Measurements from ENCODE around the gene SLC25A46.
"Not testable (repeated sequence)": the region's sequence is repeated elsewhere in the genome, so short reads cannot be mapped to it uniquely, and the experiment has no call there.

The SLC25A46 gene

GRCh38 chr5:110718311-110718710 lies 20.5 kb upstream of the SLC25A46 start:
- TF ChIP-seq CTCF (conservative IDR thresholded peaks at IDR 0.05; ENCODE audit: low read depth, low read length), result no peak

GRCh38 chr5:110726249-110727024 lies 12.4 kb upstream of the SLC25A46 start, which contains the start of gene TMEM232:
TMEM232 (minus strand) TSS chr5:110726671; CDS start chr5:110667352, 59,319 bp downstream.
- Histone ChIP-seq H2AFZ (ENCODE audit: low read depth) (no peak within 1 kb of the TSS), H3K4me3 (IDR thresholded peaks at IDR 0.05; ENCODE audit: insufficient read depth, low read depth, low read length) (no peak within 1 kb of the TSS), H4K20me1 (ENCODE audit: insufficient read depth) (no peaks in the 10 kb centered on the region), H3K4me1 (ENCODE audit: low read depth, poor library complexity, severe bottlenecking) (no peaks in the 10 kb centered on the region), H3K79me2 (ENCODE audit: insufficient read depth, low read depth) (no peaks in the 10 kb centered on the region), H3K27ac (no peak within 1 kb of the TSS), H3K9ac (no peak within 1 kb of the TSS), H3K36me3 (ENCODE audit: insufficient read depth) (no peaks in the 10 kb centered on the region), H3K27me3 (ENCODE audit: insufficient read depth, low read depth) (no peaks in the 10 kb centered on the region), H3K4me2 (no peak within 1 kb of the TSS)
- no peak for TF ChIP-seq CTCF (conservative IDR thresholded peaks at IDR 0.05; ENCODE audit: low read depth, low read length)

More at GRCh38 chr5:110718311-110718710, 20.5 kb upstream of the SLC25A46 start:
- Histone ChIP-seq H3K27ac (no peak overlapping the region), H3K4me1 (ENCODE audit: low read depth, poor library complexity, severe bottlenecking) (peaks cover 16% of the 10 kb centered on the region), H3K79me2 (ENCODE audit: insufficient read depth, low read depth) (no peaks in the 10 kb centered on the region), H3K4me3 (IDR thresholded peaks at IDR 0.05; ENCODE audit: insufficient read depth, low read depth, low read length) (no peak overlapping the region), H4K20me1 (ENCODE audit: insufficient read depth) (no peaks in the 10 kb centered on the region), H2AFZ (ENCODE audit: low read depth) (no peak overlapping the region), H3K27me3 (ENCODE audit: insufficient read depth, low read depth) (no peaks in the 10 kb centered on the region), H3K9ac (no peak overlapping the region), H3K4me2 (no peak overlapping the region), H3K36me3 (ENCODE audit: insufficient read depth) (no peaks in the 10 kb centered on the region)

GRCh38 chr5:110727025-110727314 lies 11.8 kb upstream of the SLC25A46 start:
- Histone ChIP-seq H3K4me1 (ENCODE audit: low read depth, poor library complexity, severe bottlenecking) (no peaks in the 10 kb centered on the region), H3K4me2 (no peak overlapping the region), H2AFZ (ENCODE audit: low read depth) (no peak overlapping the region), H4K20me1 (ENCODE audit: insufficient read depth) (no peaks in the 10 kb centered on the region), H3K27me3 (ENCODE audit: insufficient read depth, low read depth) (no peaks in the 10 kb centered on the region), H3K4me3 (IDR thresholded peaks at IDR 0.05; ENCODE audit: insufficient read depth, low read depth, low read length) (no peak overlapping the region), H3K27ac (no peak overlapping the region), H3K36me3 (ENCODE audit: insufficient read depth) (no peaks in the 10 kb centered on the region), H3K9ac (no peak overlapping the region), H3K79me2 (ENCODE audit: insufficient read depth, low read depth) (no peaks in the 10 kb centered on the region)
- no peak for TF ChIP-seq CTCF (conservative IDR thresholded peaks at IDR 0.05; ENCODE audit: low read depth, low read length)

GRCh38 chr5:110731499-110731898 lies 7.3 kb upstream of the SLC25A46 start:
- not testable (repeated sequence) for H2AFZ ChIP-seq (ENCODE audit: low read depth); H3K36me3 ChIP-seq (ENCODE audit: insufficient read depth); H4K20me1 ChIP-seq (ENCODE audit: insufficient read depth); H3K79me2 ChIP-seq (ENCODE audit: insufficient read depth, low read depth); H3K27ac ChIP-seq; H3K4me3 ChIP-seq (IDR thresholded peaks at IDR 0.05; ENCODE audit: insufficient read depth, low read depth, low read length); H3K27me3 ChIP-seq (ENCODE audit: insufficient read depth, low read depth); H3K9ac ChIP-seq; H3K4me2 ChIP-seq
- H3K4me1 ChIP-seq (ENCODE audit: low read depth, poor library complexity, severe bottlenecking), result peaks cover 14% of the 10 kb centered on the region

- Histone ChIP-seq H3K9ac (no peak overlapping the region), H3K79me2 (ENCODE audit: insufficient read depth, low read depth) (no peaks in the 10 kb centered on the region; the same call in 1 of the 2 replicates), H3K27ac (no peak overlapping the region), H3K4me1 (ENCODE audit: low read depth, poor library complexity, severe bottlenecking) (peaks cover 14% of the 10 kb centered on the region), H4K20me1 (ENCODE audit: insufficient read depth) (no peaks in the 10 kb centered on the region), H3K4me2 (no peak overlapping the region), H2AFZ (ENCODE audit: low read depth) (no peak overlapping the region), H3K36me3 (ENCODE audit: insufficient read depth) (no peaks in the 10 kb centered on the region), H3K4me3 (IDR thresholded peaks at IDR 0.05; ENCODE audit: insufficient read depth, low read depth, low read length) (no peak overlapping the region), H3K27me3 (ENCODE audit: insufficient read depth, low read depth) (no peaks in the 10 kb centered on the region)
- TF ChIP-seq CTCF (conservative IDR thresholded peaks at IDR 0.05; ENCODE audit: low read depth, low read length), result no peak
Measured at GRCh38 chr5:110734101-110734500, 4.7 kb upstream of the SLC25A46 start.

Measured in KMS-11 (cell line).